ENCODE results near the gene ZBTB7A.

Gene ZBTB7A

GRCh38 chr19:4068047-4068966 lies 1.6 kb upstream of the ZBTB7A start:
- no peak for DNase-seq (ENCODE audit: low read depth in 2 of 2)

- no peak for DNase-seq (ENCODE audit: low read depth in 2 of 2)
These were observed 822 bp upstream of the ZBTB7A start for GRCh38 chr19:4067396-4068046.

GRCh38 chr19:4066176-4066606 lies 508 bp downstream of the ZBTB7A start:
- DNase-seq (ENCODE audit: low read depth in 2 of 2) = no peak

- DNase-seq (ENCODE audit: low read depth in 2 of 2) = peak; percentile 96 to 97
These were observed 1.1 kb downstream of the ZBTB7A start for GRCh38 chr19:4065430-4066175.

- DNase-seq (ENCODE audit: low read depth in 2 of 2) = no peak
These were observed 2.0 kb downstream of the ZBTB7A start for GRCh38 chr19:4064496-4065260.

- no peak for DNase-seq (ENCODE audit: low read depth in 2 of 2)
These were observed 2.6 kb downstream of the ZBTB7A start for GRCh38 chr19:4064149-4064495.

- DNase-seq (ENCODE audit: low read depth in 2 of 2) = no peak
These were observed 3.1 kb downstream of the ZBTB7A start for GRCh38 chr19:4063369-4064148.

GRCh38 chr19:4062419-4063368 lies 4.0 kb downstream of the ZBTB7A start:
- DNase-seq (ENCODE audit: low read depth in 2 of 2) = no peak

GRCh38 chr19:4061683-4062418 lies 4.8 kb downstream of the ZBTB7A start:
- DNase-seq (ENCODE audit: low read depth in 2 of 2) = no peak

- no peak for DNase-seq (ENCODE audit: low read depth in 2 of 2)
These were observed 5.5 kb downstream of the ZBTB7A start for GRCh38 chr19:4061178-4061682.

GRCh38 chr19:4060621-4061177 lies 6.0 kb downstream of the ZBTB7A start:
- no peak for DNase-seq (ENCODE audit: low read depth in 2 of 2)

- DNase-seq (ENCODE audit: low read depth in 2 of 2) = peak; percentile 62 to 74
These were observed 6.6 kb downstream of the ZBTB7A start for GRCh38 chr19:4059891-4060620.

GRCh38 chr19:4059453-4059871 lies 7.2 kb downstream of the ZBTB7A start:
- no peak for DNase-seq (ENCODE audit: low read depth in 2 of 2)

GRCh38 chr19:4058693-4059452 lies 7.8 kb downstream of the ZBTB7A start:
- no peak for DNase-seq (ENCODE audit: low read depth in 2 of 2)

GRCh38 chr19:4057931-4058692 lies 8.6 kb downstream of the ZBTB7A start:
- peak in 1 of 2 donors; percentile 64 for DNase-seq (ENCODE audit: low read depth in 2 of 2)

GRCh38 chr19:4055209-4055552 lies 11.5 kb downstream of the ZBTB7A start:
- no peak for DNase-seq (ENCODE audit: low read depth in 2 of 2)

All from stimulated activated CD8-positive, alpha-beta memory T cell treated with anti-CD3 and anti-CD28 coated beads, Interleukin-15, amount 100 ng/mL, for 48 hours (primary cell).